Fibroblast of peridontal ligament (primary cell): Measurements from ENCODE around the gene KRTAP2-2.
"Not testable (repeated sequence)": the region's sequence is repeated elsewhere in the genome, so short reads cannot be mapped to it uniquely, and the experiment has no call there.

Source experiments
- DNase-seq: peaks from one replicate; pipeline ENCODE4 v3.0.0-alpha.2; 2010; ENCODE audit errors: extremely low read depth

The KRTAP2-2 gene

GRCh38 chr17:41055130-41055529, at the start of gene KRTAP2-2:
Gene KRTAP2-2, minus strand, starts transcription at chr17:41055230. Its CDS starts 19 bp downstream, at chr17:41055211.
- DNase-seq, result not testable (repeated sequence)

- peak; percentile 63 for DNase-seq
Measured at GRCh38 chr17:41104386-41105038, 49.5 kb upstream of the KRTAP2-2 start.

GRCh38 chr17:41103896-41104295, 48.9 kb upstream of the KRTAP2-2 start:
- DNase-seq, result no peak

GRCh38 chr17:41101586-41102259, 46.7 kb upstream of the KRTAP2-2 start, which contains the start of gene KRTAP4-16:
Gene KRTAP4-16, minus strand, starts transcription at chr17:41102209. Its CDS starts 0 bp downstream, at chr17:41102209.
- DNase-seq, result no peak

- peak; percentile 55 for DNase-seq
Measured at GRCh38 chr17:41099682-41100480, 44.9 kb upstream of the KRTAP2-2 start.

- peak; percentile 63 for DNase-seq
Measured at GRCh38 chr17:41098481-41098880, 43.5 kb upstream of the KRTAP2-2 start.

GRCh38 chr17:41098042-41098441, 43.0 kb upstream of the KRTAP2-2 start, which contains the start of gene KRTAP4-8:
Gene KRTAP4-8, minus strand, starts transcription at chr17:41098142. Its CDS starts 58 bp downstream, at chr17:41098084.
- no peak for DNase-seq

GRCh38 chr17:41096055-41096454, 41.0 kb upstream of the KRTAP2-2 start:
- DNase-seq, result no peak

GRCh38 chr17:41088760-41089352, 33.8 kb upstream of the KRTAP2-2 start:
- not testable (repeated sequence) for DNase-seq

GRCh38 chr17:41084100-41084856, 29.2 kb upstream of the KRTAP2-2 start, which contains the start of gene KRTAP4-7:
Gene KRTAP4-7, plus strand, starts transcription at chr17:41084150. Its CDS starts 57 bp downstream, at chr17:41084207.
- DNase-seq, result not testable (repeated sequence)

- DNase-seq, result peak; percentile 47
Measured at GRCh38 chr17:41083427-41083826, 28.4 kb upstream of the KRTAP2-2 start.

- DNase-seq, result no peak
Measured at GRCh38 chr17:41082626-41083025, 27.6 kb upstream of the KRTAP2-2 start.

GRCh38 chr17:41076788-41077187, 21.8 kb upstream of the KRTAP2-2 start:
- no peak for DNase-seq

- no peak for DNase-seq
Measured at GRCh38 chr17:41073676-41074075, 18.6 kb upstream of the KRTAP2-2 start.

- no peak for DNase-seq
Measured at GRCh38 chr17:41071606-41072360, 16.8 kb upstream of the KRTAP2-2 start.

- no peak for DNase-seq
Measured at GRCh38 chr17:41069031-41069430, 14.0 kb upstream of the KRTAP2-2 start.

- DNase-seq, result peak; percentile 85
Measured at GRCh38 chr17:41067281-41067680, 12.3 kb upstream of the KRTAP2-2 start.

GRCh38 chr17:41065829-41066624, 11.0 kb upstream of the KRTAP2-2 start, which contains the start of gene KRTAP2-4:
Gene KRTAP2-4, minus strand, starts transcription at chr17:41065879. Its CDS starts 34 bp downstream, at chr17:41065845.
- DNase-seq, result peak; percentile 69

- DNase-seq, result not testable (repeated sequence)
Measured at GRCh38 chr17:41065016-41065689, 10.1 kb upstream of the KRTAP2-2 start.
